ENCODE measurements around the gene TRDN.

DNA sequence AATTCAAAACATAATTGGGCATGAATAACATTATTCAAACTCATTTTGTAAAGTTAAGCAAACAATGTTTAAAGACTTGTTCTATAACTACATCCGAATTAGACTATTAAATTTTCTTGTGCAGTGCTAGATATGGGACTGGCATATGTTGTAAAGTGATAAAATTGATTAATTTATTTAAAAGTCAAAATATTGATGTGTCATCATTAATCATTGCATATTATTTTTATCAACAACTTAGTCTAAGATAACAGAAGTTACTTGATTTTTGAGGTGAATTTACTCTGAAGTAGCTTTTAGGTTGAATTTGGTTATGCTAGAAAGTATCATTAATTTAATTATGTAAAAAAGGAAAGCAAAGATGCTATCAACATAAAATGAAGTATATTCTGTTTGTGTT is 396.1 kb downstream of the TRDN start:
- TF ChIP-seq CTCF (IDR thresholded peaks at IDR 0.05; ENCODE audit: borderline replicate concordance, extremely low read depth, low read length, poor library complexity, severe bottlenecking) (no peak), EZH2 (IDR thresholded peaks at IDR 0.05; ENCODE audit: borderline replicate concordance, low read depth, low read length, severe bottlenecking) (no peak)
